Natural killer cell (primary cell): ENCODE measurements around the gene PROM1. TPM values are rescaled to one million over a fixed set of nuclear protein-coding genes. Genes with fewer than 3 reads are reported as not detected.

ENCODE experiments used
- ATAC-seq, 3 donors: fragments of 150-1000 bp in 2 of 3; fragments of 200-7000 bp in 1 of 3; cut with Tn5 transposase; 1 replicate in 1 of 3; 2 replicates in 2 of 3; pipeline ENCODE4 v1.10.0; 2021; ENCODE audit warnings: mild to moderate bottlenecking in 2 of 3, moderate library complexity in 2 of 3
- DNase-seq, 2 donors: peaks; one replicate each; pipeline versions ENCODE4 v3.0.0 to v3.0.0-alpha.2; 2013 to 2021; ENCODE audit warnings: mixed read lengths in 1 of 2
- H3K27ac ChIP-seq: one replicate; pipeline ENCODE4 v1.5.1; 2013; ENCODE audit warnings: mild to moderate bottlenecking, low read length
- H3K27me3 ChIP-seq: one replicate; pipeline ENCODE4 v1.6.1; 2013; ENCODE audit warnings: low read length; ENCODE audit not compliant: control insufficient read depth, insufficient read depth
- H3K36me3 ChIP-seq: one replicate; pipeline ENCODE4 v1.6.1; 2013; ENCODE audit warnings: low read length; ENCODE audit not compliant: control insufficient read depth, insufficient read depth
- H3K4me1 ChIP-seq: one replicate; pipeline ENCODE4 v1.6.1; 2013; ENCODE audit warnings: low read length; ENCODE audit not compliant: control insufficient read depth, insufficient read depth
- H3K4me3 ChIP-seq: one replicate; pipeline ENCODE4 v1.5.1; 2013; ENCODE audit warnings: low read length
- H3K9me3 ChIP-seq: one replicate; pipeline ENCODE4 v1.6.1; 2013; ENCODE audit warnings: low read length; ENCODE audit not compliant: control insufficient read depth, insufficient read depth
- H3K27ac Mint-ChIP-seq, 2 donors: one replicate each; pipeline ENCODE4 v1.8.0; 2022; ENCODE audit warnings: mild to moderate bottlenecking in 2 of 2, mixed read lengths in 2 of 2, moderate library complexity in 1 of 2
- H3K27me3 Mint-ChIP-seq, 2 donors: one replicate each; pipeline ENCODE4 v1.8.0; 2022; ENCODE audit warnings: low read depth in 2 of 2, mixed read lengths in 2 of 2
- H3K36me3 Mint-ChIP-seq: one replicate; pipeline ENCODE4 v1.8.0; 2022; ENCODE audit warnings: mixed read lengths
- H3K4me1 Mint-ChIP-seq, 2 donors: one replicate each; pipeline ENCODE4 v1.8.0; 2022; ENCODE audit warnings: mixed read lengths in 2 of 2
- H3K4me3 Mint-ChIP-seq: one replicate; pipeline ENCODE4 v1.8.0; 2022; ENCODE audit warnings: mild to moderate bottlenecking, moderate library complexity, mixed read lengths
- H3K9me3 Mint-ChIP-seq, 2 donors: one replicate each; pipeline ENCODE4 v1.8.0; 2022; ENCODE audit warnings: mixed read lengths in 2 of 2
- WGBS: methylation state at CpG from one replicate; pipeline ENCODE4 v1.1.7; 2013; ENCODE audit warnings: missing lambda C conversion rate; ENCODE audit not compliant: insufficient coverage; 5-methylcytosine and 5-hydroxymethylcytosine counted together
- intact Hi-C: fragments of 100-400 bp; cut with micrococcal nuclease; formaldehyde crosslinking; loops from one replicate; pipeline ENCODE4 v1.14.2; 2022
- total RNA-seq, 4 donors: library from RNA; stranded (reverse); fragments of 120-200 nt in 1 of 4; gene quantifications; one replicate each; pipeline versions ENCODE4 v1.2.3 to v1.2.4, GENCODE V29; 2013 to 2022
- TF ChIP-seq, protein P1 (sequence below): fragments of 200-600 bp; IDR thresholded peaks from one replicate; pipeline ENCODE4 v1.8.0; 2022; ENCODE audit warnings: antibody characterized with exemption

The PROM1 gene
- total RNA-seq, 3 donors from 2014 or later (not counting 1 experiment from before 2014, with no cell fraction given), result not detected

DNA sequence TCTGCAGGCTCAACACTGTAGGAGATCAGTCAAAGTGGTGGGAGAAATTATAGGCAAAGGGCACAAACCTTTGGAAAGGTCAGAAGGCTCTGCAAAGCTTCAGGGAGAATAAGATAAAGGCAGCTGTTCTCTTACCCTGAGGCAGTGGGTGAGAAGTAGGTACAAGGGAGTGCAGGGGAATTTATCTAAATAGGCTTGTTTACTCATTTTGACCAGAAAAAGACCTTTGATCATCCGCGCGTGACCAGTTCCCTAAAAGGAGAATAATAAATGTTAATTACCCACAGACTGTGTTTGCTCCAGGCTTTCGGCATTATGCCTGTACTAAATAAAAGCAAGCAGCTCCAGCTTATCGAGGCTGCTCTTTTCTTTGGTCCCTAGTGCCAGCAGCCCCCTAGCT lies 130.2 kb downstream of the PROM1 start:
- Mint-ChIP-seq H3K4me3 (no peak overlapping the region), H3K36me3 (peaks cover 14% of the 10 kb centered on the region), H3K4me1 (peaks cover 20 to 30% of the 10 kb centered on the region in 2 donors), H3K27ac (no peak overlapping the region), H3K27me3 (no peaks in the 10 kb centered on the region), H3K9me3 (no peaks in the 10 kb centered on the region)
- ATAC-seq, result no peak
- WGBS, result 98% methylated on average over 5 of the region's 5 CpGs
- no peak for DNase-seq
- Histone ChIP-seq H3K27ac (no peak overlapping the region), H3K9me3 (no peaks in the 10 kb centered on the region), H3K27me3 (no peaks in the 10 kb centered on the region), H3K4me3 (no peak overlapping the region), H3K4me1 (peaks cover 10% of the 10 kb centered on the region), H3K36me3 (no peaks in the 10 kb centered on the region)
- TF ChIP-seq, protein P1, sequence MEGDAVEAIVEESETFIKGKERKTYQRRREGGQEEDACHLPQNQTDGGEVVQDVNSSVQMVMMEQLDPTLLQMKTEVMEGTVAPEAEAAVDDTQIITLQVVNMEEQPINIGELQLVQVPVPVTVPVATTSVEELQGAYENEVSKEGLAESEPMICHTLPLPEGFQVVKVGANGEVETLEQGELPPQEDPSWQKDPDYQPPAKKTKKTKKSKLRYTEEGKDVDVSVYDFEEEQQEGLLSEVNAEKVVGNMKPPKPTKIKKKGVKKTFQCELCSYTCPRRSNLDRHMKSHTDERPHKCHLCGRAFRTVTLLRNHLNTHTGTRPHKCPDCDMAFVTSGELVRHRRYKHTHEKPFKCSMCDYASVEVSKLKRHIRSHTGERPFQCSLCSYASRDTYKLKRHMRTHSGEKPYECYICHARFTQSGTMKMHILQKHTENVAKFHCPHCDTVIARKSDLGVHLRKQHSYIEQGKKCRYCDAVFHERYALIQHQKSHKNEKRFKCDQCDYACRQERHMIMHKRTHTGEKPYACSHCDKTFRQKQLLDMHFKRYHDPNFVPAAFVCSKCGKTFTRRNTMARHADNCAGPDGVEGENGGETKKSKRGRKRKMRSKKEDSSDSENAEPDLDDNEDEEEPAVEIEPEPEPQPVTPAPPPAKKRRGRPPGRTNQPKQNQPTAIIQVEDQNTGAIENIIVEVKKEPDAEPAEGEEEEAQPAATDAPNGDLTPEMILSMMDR, result no peak
- intact Hi-C loops, result no loop called here

DNA sequence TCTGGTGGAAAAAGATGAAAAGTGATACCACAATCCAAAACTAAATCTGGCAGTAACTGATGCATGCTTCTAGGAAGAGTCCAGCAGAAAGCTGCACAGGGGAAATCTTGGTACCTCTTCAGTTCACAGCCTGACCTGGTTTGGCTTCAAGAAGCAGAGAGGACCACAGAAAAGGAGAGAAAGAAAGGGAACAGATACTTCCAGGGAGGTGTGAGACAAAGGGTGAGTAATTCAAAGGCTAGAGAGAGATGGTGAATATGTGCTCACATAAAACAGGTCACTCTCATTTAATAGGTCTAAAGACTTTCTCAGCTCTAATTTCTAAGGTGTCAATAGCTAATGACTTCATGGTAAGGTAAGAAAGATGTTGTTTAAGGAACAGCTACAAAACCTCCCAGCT lies 132.0 kb downstream of the PROM1 start:
- ATAC-seq, result no peak
- intact Hi-C loops, result no loop called here
- TF ChIP-seq, protein P1, result no peak
- Histone ChIP-seq H3K36me3 (no peaks in the 10 kb centered on the region), H3K4me3 (no peak overlapping the region), H3K9me3 (no peaks in the 10 kb centered on the region), H3K27me3 (no peaks in the 10 kb centered on the region), H3K4me1 (peaks cover 10% of the 10 kb centered on the region), H3K27ac (no peak overlapping the region)
- Mint-ChIP-seq H3K27me3 (no peaks in the 10 kb centered on the region), H3K27ac (peak overlapping the region; percentile 14 to 59), H3K9me3 (no peaks in the 10 kb centered on the region), H3K4me3 (no peak overlapping the region), H3K36me3 (peaks cover 14% of the 10 kb centered on the region), H3K4me1 (peaks cover 15 to 25% of the 10 kb centered on the region in 2 donors)
- no peak for DNase-seq

DNA sequence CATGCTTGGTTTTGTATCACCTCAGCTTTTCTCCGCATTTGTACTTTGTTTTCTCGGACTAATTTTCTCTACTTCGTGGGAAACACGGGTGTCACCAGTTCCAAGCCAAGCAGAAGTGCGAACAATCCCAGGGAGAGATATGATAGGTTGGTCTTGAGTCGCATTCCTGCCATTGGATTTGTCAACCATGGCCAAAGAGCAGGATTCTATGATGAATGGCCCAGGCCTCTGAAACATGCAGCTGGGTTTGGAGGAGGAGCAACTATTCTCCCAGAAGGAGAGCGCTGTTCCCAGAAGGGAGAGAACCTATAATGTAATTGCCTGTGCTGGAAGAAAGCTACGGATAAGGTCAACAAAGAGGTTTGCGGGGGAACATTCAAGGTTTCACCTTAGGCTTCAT lies 135.0 kb downstream of the PROM1 start:
- H3K36me3 Mint-ChIP-seq, result no peaks in the 10 kb centered on the region
- peaks cover 5% of the 10 kb centered on the region for H3K4me1 ChIP-seq
- intact Hi-C loops, result no loop called here

DNA sequence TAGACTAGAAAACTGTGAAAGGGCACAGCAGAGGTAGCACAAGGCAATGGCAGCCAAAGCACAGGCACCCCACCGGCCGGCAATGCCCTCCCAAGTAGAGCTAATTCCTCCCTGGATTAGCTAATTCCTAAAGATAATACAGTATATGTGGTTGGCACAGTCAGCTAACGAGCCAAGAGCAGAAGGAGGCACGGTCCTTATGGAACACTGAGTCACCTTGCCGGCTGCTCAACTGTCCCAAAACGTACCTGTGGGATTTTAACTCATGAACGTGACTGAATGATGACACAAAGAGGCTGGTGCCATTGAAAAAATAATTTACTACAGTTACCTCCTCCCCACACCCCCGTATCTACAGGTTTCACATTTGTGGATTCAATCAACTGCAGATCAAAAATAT lies 136.1 kb downstream of the PROM1 start:
- peaks cover 5% of the 10 kb centered on the region for H3K4me1 ChIP-seq
- no peak overlapping the region for H3K27ac ChIP-seq
- H3K9me3 ChIP-seq, result no peaks in the 10 kb centered on the region
- H3K4me1 Mint-ChIP-seq, result peaks cover 12 to 25% of the 10 kb centered on the region in 2 donors
- no peak overlapping the region for H3K4me3 Mint-ChIP-seq
- H3K4me3 ChIP-seq, result no peak overlapping the region
- no peaks in the 10 kb centered on the region for H3K9me3 Mint-ChIP-seq
- no peak overlapping the region for H3K27ac Mint-ChIP-seq
- TF ChIP-seq, protein P1, result no peak
- WGBS, result 90% methylated on average over 8 of the region's 8 CpGs
- intact Hi-C loops, result no loop called here
- ATAC-seq, result no peak
- no peaks in the 10 kb centered on the region for H3K36me3 ChIP-seq
- H3K27me3 Mint-ChIP-seq, result no peaks in the 10 kb centered on the region
- no peaks in the 10 kb centered on the region for H3K27me3 ChIP-seq
- no peaks in the 10 kb centered on the region for H3K36me3 Mint-ChIP-seq
- no peak for DNase-seq

More for the DNA sequence above, 135.0 kb downstream of the PROM1 start:
- 94% methylated on average over 9 of the region's 9 CpGs for WGBS
- H3K27me3 Mint-ChIP-seq, result no peaks in the 10 kb centered on the region
- TF ChIP-seq, protein P1, result no peak
- DNase-seq (no peak), ATAC-seq (no peak)
- H3K4me1 Mint-ChIP-seq, result peaks cover 12 to 25% of the 10 kb centered on the region in 2 donors
- no peaks in the 10 kb centered on the region for H3K36me3 ChIP-seq
- H3K9me3 ChIP-seq, result no peaks in the 10 kb centered on the region
- no peak overlapping the region for H3K27ac Mint-ChIP-seq
- H3K4me3 Mint-ChIP-seq, result no peak overlapping the region
- H3K9me3 Mint-ChIP-seq, result no peaks in the 10 kb centered on the region
- no peaks in the 10 kb centered on the region for H3K27me3 ChIP-seq
- no peak overlapping the region for H3K4me3 ChIP-seq
- H3K27ac ChIP-seq, result no peak overlapping the region
